Chondrocyte (in vitro differentiated cells): ENCODE measurements around the gene FCHSD1. TPM values are rescaled to one million over a fixed set of nuclear protein-coding genes. Genes with fewer than 3 reads are reported as not detected.
A peak's percentile ranks its signal among the peaks of the same experiment; 100 is the strongest.

Experiments used
- DNase-seq: peaks from one replicate; pipeline ENCODE4 v3.0.0; 2021; ENCODE audit warnings: mixed read lengths, low spot score
- H3K27ac Mint-ChIP-seq: one replicate; pipeline ENCODE4 v1.8.0; 2021; ENCODE audit warnings: mild to moderate bottlenecking, moderate library complexity, mixed read lengths; ENCODE audit not compliant: unreplicated experiment
- H3K27me3 Mint-ChIP-seq: 2 replicates; pipeline ENCODE4 v1.8.0; 2021; ENCODE audit warnings: low read depth, mixed read lengths
- H3K36me3 Mint-ChIP-seq: 2 replicates; pipeline ENCODE4 v1.8.0; 2021; ENCODE audit warnings: low read depth, mixed read lengths
- H3K4me1 Mint-ChIP-seq: 2 replicates; pipeline ENCODE4 v1.8.0; 2021; ENCODE audit warnings: low read depth, mild to moderate bottlenecking, mixed read lengths
- H3K4me3 Mint-ChIP-seq: one replicate; pipeline ENCODE4 v1.8.0; 2021; ENCODE audit warnings: mild to moderate bottlenecking, moderate library complexity, mixed read lengths; ENCODE audit not compliant: unreplicated experiment
- H3K9me3 Mint-ChIP-seq: 2 replicates; pipeline ENCODE4 v1.8.0; 2021; ENCODE audit warnings: low read depth, mixed read lengths
- total RNA-seq: library from RNA; stranded (reverse); gene quantifications from 3 replicates; pipeline ENCODE4 v1.2.1, GENCODE V29; 2021
- TF ChIP-seq, protein P1 (sequence below): fragments of 200-600 bp; sonication (generic); IDR thresholded peaks from 2 replicates; pipeline ENCODE4 v1.5.0; 2021; ENCODE audit warnings: antibody characterized with exemption, mild to moderate bottlenecking, moderate library complexity

Gene FCHSD1
- total RNA-seq, 1 donor from 2014 or later: 29.8 TPM

DNA sequence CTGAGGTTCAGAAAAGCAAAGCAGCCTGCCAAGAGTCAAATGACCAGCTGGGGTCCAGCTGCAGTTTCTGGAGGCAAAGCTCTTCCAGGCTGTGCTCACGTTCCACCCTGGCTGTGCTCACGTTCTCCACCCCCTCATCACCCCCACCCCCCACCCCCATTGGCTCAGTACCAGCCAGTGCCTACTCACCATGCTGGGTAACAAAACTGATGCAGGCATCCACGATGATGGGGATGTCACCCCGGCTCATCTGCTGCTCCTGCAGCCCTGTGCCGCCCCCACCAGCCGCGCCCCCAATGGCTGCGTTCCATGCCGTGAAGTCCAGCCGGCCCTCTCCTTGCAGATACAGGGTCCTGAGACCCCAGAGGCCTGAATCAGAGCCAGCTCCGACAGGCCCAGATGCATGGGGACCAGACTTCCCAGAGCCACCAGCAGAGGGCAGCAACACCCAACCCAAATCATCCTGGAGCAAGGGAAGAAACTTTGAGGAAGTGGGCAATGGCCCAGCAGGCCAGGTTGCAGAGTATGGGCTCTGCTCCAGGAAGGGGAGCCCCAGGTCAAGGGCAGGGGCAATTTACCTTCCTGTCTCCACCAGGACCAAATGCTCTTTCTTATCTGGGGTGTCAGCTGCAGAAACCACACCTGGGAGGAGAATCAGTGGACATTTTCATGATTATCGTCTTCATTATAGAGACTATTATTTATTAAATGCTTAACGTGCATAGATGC, 13.7 kb upstream of the FCHSD1 start:
- TF ChIP-seq, protein P1, sequence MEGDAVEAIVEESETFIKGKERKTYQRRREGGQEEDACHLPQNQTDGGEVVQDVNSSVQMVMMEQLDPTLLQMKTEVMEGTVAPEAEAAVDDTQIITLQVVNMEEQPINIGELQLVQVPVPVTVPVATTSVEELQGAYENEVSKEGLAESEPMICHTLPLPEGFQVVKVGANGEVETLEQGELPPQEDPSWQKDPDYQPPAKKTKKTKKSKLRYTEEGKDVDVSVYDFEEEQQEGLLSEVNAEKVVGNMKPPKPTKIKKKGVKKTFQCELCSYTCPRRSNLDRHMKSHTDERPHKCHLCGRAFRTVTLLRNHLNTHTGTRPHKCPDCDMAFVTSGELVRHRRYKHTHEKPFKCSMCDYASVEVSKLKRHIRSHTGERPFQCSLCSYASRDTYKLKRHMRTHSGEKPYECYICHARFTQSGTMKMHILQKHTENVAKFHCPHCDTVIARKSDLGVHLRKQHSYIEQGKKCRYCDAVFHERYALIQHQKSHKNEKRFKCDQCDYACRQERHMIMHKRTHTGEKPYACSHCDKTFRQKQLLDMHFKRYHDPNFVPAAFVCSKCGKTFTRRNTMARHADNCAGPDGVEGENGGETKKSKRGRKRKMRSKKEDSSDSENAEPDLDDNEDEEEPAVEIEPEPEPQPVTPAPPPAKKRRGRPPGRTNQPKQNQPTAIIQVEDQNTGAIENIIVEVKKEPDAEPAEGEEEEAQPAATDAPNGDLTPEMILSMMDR: peak; percentile 93
- Mint-ChIP-seq H3K4me1 (no peaks in the 10 kb centered on the region), H3K4me3 (no peak overlapping the region), H3K27ac (no peak overlapping the region), H3K36me3 (peaks cover 1% of the 10 kb centered on the region), H3K9me3 (no peaks in the 10 kb centered on the region), H3K27me3 (no peaks in the 10 kb centered on the region)
- DNase-seq: no peak

DNA sequence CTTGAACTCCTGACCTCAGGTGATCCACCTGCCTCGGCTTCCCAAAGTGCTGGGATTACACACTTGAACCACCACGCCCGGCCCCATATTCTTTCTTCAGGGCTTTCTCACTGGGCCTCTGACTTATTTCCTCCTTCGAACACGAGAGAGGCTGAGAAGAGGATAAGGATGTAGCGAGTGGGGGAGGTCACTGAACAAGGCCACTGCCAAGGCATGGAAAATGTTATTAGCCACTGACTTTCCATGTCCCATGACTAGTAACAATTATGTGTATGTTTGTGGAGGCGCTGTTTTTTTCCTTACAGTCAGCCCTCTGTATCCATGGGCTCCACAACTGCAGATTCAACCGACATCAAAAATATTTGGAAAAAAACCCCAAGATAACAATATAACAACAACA, 12.3 kb upstream of the FCHSD1 start:
- no peaks in the 10 kb centered on the region for H3K4me1 Mint-ChIP-seq
- no peaks in the 10 kb centered on the region for H3K9me3 Mint-ChIP-seq
- H3K27me3 Mint-ChIP-seq: no peaks in the 10 kb centered on the region
- H3K27ac Mint-ChIP-seq: no peak overlapping the region
- no peaks in the 10 kb centered on the region for H3K36me3 Mint-ChIP-seq
- TF ChIP-seq, protein P1: no peak
- H3K4me3 Mint-ChIP-seq: no peak overlapping the region
- no peak for DNase-seq

DNA sequence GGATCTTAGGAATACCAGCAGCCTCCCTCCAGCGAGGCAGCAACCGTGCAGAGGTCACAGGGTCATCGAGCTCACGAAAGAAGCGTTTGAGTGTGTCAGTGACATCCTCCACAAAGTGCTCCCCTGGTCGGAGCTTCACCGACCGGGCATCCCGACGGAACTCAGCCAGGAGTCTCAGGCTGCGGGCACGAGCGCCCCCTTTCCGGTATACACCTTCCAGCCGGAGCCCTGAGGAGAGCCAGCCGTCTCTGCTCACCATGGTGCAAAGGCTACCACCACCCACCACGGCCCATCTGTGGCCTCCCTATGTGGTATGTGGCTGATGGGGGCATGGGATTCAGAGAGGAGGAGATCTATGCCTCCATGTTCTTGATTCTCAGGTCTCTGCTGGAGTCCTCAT, 10.8 kb upstream of the FCHSD1 start:
- Mint-ChIP-seq H3K36me3 (peaks cover 3% of the 10 kb centered on the region), H3K27me3 (no peaks in the 10 kb centered on the region), H3K27ac (no peak overlapping the region), H3K4me1 (peaks cover 3% of the 10 kb centered on the region), H3K9me3 (no peaks in the 10 kb centered on the region), H3K4me3 (no peak overlapping the region)
- DNase-seq: no peak
- TF ChIP-seq, protein P1: no peak

DNA sequence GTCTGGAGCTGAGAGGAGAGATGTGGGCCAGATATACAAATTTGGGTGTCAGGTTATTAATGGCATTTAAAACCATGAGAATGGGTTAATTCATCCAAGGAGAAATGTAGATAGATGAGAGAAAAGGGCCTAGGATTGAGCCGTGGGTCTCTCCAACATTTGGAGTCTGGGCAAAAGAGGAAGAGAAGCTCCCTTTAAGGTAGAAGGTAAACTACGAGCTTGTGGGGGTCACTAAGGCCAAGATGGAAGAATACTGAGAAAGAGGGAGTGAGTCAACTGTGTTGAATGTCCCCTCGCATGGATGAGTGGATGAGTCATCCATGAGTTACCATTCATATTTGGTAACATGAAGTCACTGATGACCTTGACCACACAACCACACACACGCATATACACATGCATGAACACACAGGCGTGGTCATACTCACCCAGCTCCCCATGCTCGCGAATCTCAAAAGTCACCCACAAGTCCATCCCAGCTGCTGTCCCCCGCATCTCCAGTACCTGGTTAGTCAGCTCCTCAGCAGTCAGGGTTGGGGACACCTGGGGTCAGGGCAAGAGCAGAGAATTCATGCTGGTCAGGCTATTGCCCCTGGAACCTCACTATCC, 6.8 kb upstream of the FCHSD1 start:
- Mint-ChIP-seq H3K27me3 (no peaks in the 10 kb centered on the region), H3K4me3 (no peak overlapping the region), H3K36me3 (peaks cover 3% of the 10 kb centered on the region), H3K4me1 (peaks cover 8% of the 10 kb centered on the region), H3K27ac (peak overlapping the region; percentile 18), H3K9me3 (no peaks in the 10 kb centered on the region)
- DNase-seq: no peak
- TF ChIP-seq, protein P1: no peak

DNA sequence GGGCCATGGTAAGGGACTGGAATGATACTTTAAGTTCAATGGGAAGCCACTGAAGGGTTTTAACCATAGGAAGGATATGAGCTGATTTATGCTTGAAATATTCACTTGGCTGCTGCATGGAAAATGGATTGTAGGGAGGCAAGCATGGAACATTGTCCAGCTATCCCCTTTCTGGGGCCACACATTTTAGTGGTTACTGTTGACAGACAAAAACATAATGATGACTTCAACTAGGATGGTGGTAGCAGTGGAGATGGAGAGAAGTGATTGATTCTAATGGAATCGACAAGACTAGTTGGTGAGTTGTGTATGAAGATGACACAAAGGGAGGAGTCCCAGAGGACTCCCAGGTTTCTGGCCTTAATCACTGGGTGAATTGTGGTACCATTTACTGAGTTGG, 6.2 kb upstream of the FCHSD1 start:
- H3K36me3 Mint-ChIP-seq: peaks cover 3% of the 10 kb centered on the region
- DNase-seq: no peak
- H3K4me3 Mint-ChIP-seq: no peak overlapping the region
- TF ChIP-seq, protein P1: no peak
- peaks cover 8% of the 10 kb centered on the region for H3K4me1 Mint-ChIP-seq
- no peaks in the 10 kb centered on the region for H3K9me3 Mint-ChIP-seq
- H3K27me3 Mint-ChIP-seq: no peaks in the 10 kb centered on the region
- H3K27ac Mint-ChIP-seq: no peak overlapping the region
